ENCODE data around the gene KRT16. TPM values are rescaled to one million over a fixed set of nuclear protein-coding genes. Genes with fewer than 3 reads are reported as not detected.
"Not testable (repeated sequence)": the region's sequence is repeated elsewhere in the genome, so short reads cannot be mapped to it uniquely, and the experiment has no call there.

KRT16 gene
- total RNA-seq = 1 to 10 TPM in 1 of 5 donors, not detected in 4; 1.1 TPM
- 10 to 100 TPM in 1 of 3 donors, 1 to 10 TPM in 1, not detected in 1; 1.3 to 32.8 TPM for polyA plus RNA-seq
- long read RNA-seq, donor 1 = 0 reads
- long read RNA-seq, donor 2 = 0 reads
- long read RNA-seq, donor 3, partial matches to known transcripts = 0 of 1 reads
- long read RNA-seq, donor 3, other reads (novel, unspliced or antisense) = 0 of 1 reads
- long read RNA-seq, donor 4 = 0 reads
- long read RNA-seq, donor 5 = 0 reads
- long read RNA-seq, donor 6 = 0 reads
- long read RNA-seq, donor 7 = 0 reads
- long read RNA-seq, donor 8 = 0 reads
- long read RNA-seq, donor 9 = 0 reads
- long read RNA-seq, donor 10 = 0 reads

DNA sequence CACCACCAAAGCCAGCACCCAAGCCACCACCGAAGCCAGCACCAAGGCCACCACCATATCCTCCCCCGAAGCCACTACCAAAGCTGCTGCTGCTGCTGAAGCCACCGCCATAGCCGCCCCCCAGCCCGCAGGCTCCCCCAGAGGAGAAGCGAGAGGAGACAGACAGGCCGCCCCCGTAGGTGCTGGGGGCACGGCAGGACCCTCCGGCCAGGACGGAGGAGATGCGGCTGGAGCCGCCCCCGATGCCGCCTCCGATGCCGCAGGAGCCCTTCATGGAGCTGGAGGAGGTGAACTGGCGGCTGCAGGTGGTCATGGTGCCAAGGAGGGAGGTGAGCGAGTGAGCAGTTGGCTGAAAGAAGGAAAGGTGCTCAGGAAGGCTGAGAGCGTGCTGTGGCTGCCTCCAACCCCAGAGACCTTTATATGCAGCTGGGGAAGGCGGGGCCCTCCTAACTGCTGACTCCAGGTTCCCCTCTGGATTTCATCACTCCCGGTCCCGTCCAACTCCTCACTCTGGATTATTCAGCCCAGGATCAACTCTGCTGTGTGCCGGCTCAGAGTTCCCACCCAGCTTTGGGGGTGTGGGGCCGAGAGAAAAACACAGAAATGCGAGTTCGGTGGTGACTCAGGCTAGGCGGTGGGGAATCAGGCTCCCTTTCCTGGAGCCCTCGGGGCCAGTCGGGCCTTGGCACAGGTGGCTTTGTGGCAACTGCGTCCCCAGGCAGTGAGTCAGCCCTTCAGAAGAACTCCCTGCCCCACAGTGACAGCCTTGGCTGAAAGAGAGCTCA is at the start of gene KRT16:
TSS of gene KRT16 (minus strand) at position 392 of the 785 bp plus-strand sequence. CDS start at position 313, 79 bp downstream.
- H3K36me3 ChIP-seq; H3K27ac ChIP-seq; H3K9me3 ChIP-seq; H3K4me1 ChIP-seq; intact Hi-C loops (cut with DNase I; ENCODE audit: low total_unique reads); DNase-seq; H3K4me3 ChIP-seq: not testable (repeated sequence)
- peaks cover 0 to 72% (median 3%) of the 10 kb centered on the region in 3 donors for H3K27me3 ChIP-seq
- 64 to 79% (median 78%) methylated on average over 25 to 31 of the region's 31 CpGs for WGBS, 5 donors

- TF ChIP-seq POLR2A (IDR thresholded peaks at IDR 0.05) = no peak
- no peak for TF ChIP-seq EP300 (IDR thresholded peaks at IDR 0.05)
- TF ChIP-seq POLR2AphosphoS5 (IDR thresholded peaks at IDR 0.05) = no peak
- TF ChIP-seq, protein P1, sequence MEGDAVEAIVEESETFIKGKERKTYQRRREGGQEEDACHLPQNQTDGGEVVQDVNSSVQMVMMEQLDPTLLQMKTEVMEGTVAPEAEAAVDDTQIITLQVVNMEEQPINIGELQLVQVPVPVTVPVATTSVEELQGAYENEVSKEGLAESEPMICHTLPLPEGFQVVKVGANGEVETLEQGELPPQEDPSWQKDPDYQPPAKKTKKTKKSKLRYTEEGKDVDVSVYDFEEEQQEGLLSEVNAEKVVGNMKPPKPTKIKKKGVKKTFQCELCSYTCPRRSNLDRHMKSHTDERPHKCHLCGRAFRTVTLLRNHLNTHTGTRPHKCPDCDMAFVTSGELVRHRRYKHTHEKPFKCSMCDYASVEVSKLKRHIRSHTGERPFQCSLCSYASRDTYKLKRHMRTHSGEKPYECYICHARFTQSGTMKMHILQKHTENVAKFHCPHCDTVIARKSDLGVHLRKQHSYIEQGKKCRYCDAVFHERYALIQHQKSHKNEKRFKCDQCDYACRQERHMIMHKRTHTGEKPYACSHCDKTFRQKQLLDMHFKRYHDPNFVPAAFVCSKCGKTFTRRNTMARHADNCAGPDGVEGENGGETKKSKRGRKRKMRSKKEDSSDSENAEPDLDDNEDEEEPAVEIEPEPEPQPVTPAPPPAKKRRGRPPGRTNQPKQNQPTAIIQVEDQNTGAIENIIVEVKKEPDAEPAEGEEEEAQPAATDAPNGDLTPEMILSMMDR (IDR thresholded peaks at IDR 0.05) = no peak
- H3K27me3 ChIP-seq = no peaks in the 10 kb centered on the region
- H3K27ac ChIP-seq = no peak overlapping the region
- WGBS, 5 donors = 66 to 77% (median 71%) methylated on average over 8 of the region's 8 CpGs
- intact Hi-C loops (cut with DNase I; ENCODE audit: low total_unique reads) = loop anchor here (10.0 kb wide), 1 partner anchor 855 kb away; no protein-coding TSS in a partner anchor
- no peak overlapping the region for H3K4me3 ChIP-seq
- no peaks in the 10 kb centered on the region for H3K9me3 ChIP-seq
- no peaks in the 10 kb centered on the region for H3K36me3 ChIP-seq
- peaks cover 15 to 48% (median 29%) of the 10 kb centered on the region in 4 donors for H3K4me1 ChIP-seq
- DNase-seq = peak in 1 of 2 donors; percentile 8
These were observed 47.7 kb upstream of the KRT16 start for GRCh38 chr17:41660221-41660711.

DNA sequence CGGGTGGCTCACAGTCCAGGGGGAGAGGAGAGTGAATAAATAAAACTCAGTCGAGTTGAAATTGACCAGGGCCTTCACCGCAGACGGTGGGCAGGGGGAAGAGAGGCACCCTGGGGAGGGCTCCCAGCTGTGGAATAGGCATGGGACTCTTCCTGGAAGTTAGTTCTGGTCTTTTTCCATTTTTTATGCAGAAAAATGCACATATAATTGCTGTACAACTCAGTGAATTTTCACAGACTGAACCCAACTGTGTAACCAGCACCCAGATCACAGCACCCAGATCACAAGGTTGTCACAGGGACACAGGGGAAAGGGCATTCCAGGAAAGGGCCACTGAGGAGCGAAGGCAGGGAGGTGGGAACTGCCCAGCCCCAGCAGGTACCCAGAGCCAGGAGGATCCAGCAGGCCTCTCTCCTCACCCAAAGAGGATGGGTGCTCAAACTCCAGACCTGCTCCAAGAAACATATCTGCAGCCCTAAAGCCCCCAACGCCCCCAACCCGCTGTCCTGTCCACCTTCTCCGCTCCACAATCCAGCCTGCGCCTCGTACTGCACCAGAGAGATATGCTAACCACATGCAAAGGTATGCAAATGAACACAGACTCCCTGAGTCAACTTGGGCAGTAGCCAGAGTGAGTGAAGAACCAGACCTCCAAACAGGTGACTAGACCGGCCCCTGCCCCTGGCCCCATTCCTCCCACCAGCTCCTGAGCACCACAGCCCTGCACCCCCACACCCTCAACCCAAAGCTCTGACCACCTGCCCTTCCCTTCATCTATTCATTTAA is 47.1 kb upstream of the KRT16 start:
- TF ChIP-seq, protein P1 (IDR thresholded peaks at IDR 0.05) = no peak
- no peak for TF ChIP-seq POLR2AphosphoS5 (IDR thresholded peaks at IDR 0.05)

DNA sequence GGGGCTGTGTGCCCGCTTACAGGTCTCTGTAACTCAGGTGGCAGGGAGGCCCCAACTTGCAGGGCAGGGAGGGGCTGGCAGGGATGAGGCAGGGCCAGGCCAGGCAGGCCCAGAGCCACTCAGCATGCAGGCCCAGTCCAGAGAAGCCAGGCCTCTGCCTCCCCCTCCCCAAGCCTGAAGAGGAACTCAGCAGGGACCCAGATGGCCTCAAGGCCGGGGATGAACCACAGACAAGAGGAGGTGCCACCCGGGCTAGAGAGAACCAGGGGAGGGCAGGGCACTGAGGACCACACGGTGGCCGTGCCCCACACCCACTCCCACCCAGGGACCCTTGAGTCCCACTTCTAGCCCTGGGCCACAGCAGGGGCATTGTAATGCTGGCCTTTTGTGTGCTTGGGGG is 46.3 kb upstream of the KRT16 start:
- H3K36me3 ChIP-seq = no peaks in the 10 kb centered on the region
- peak overlapping the region in 3 of 5 donors; percentile 86 to 93 (median 93) for H3K27ac ChIP-seq
- no peaks in the 10 kb centered on the region for H3K9me3 ChIP-seq
- H3K27me3 ChIP-seq = no peaks in the 10 kb centered on the region
- intact Hi-C loops (cut with DNase I; ENCODE audit: low total_unique reads) = loop anchor here (10.0 kb wide), 1 partner anchor 754 kb away; no protein-coding TSS in a partner anchor
- no peak overlapping the region for H3K4me3 ChIP-seq
- H3K4me1 ChIP-seq = peaks cover 24 to 57% (median 37%) of the 10 kb centered on the region in 4 donors
- WGBS, 5 donors = 63 to 88% (median 76%) methylated on average over 2 to 5 of the region's 5 CpGs
- TF ChIP-seq POLR2AphosphoS5 (IDR thresholded peaks at IDR 0.05) (no peak), EP300 (IDR thresholded peaks at IDR 0.05) (no peak), POLR2A (IDR thresholded peaks at IDR 0.05) (no peak)
- TF ChIP-seq, protein P1 (IDR thresholded peaks at IDR 0.05) = no peak
- DNase-seq = peak in 1 of 2 donors; percentile 10

More for the DNA sequence above, 47.1 kb upstream of the KRT16 start:
- Histone ChIP-seq H3K9me3 (no peaks in the 10 kb centered on the region), H3K27ac (peak overlapping the region in 1 of 5 donors; percentile 93), H3K27me3 (no peaks in the 10 kb centered on the region), H3K36me3 (no peaks in the 10 kb centered on the region), H3K4me1 (peaks cover 18 to 50% (median 32%) of the 10 kb centered on the region in 4 donors), H3K4me3 (no peak overlapping the region)
- intact Hi-C loops (cut with DNase I; ENCODE audit: low total_unique reads) = loop anchor here (10.0 kb wide), 2 partner anchors 755 to 855 kb away; no protein-coding TSS in a partner anchor
- WGBS, 5 donors = 60 to 76% (median 68%) methylated on average over 11 of the region's 11 CpGs
- DNase-seq = peak in 1 of 2 donors; percentile 48

All from stomach (tissue), 19 donors.